Stimulated activated memory B cell treated with anti-CD40 and anti-IgM and Interleukin-4, amounts not matched to agents 10 μg/mL and 1 μg/mL and 100 μg/mL, for 72 hours (primary cell): ENCODE data around the gene SH3BP5.

Experiments
- ATAC-seq: fragments of 150-1000 bp; cut with Tn5 transposase; 2 replicates; pipeline ENCODE4 v1.10.0; 2021
- H3K27ac Mint-ChIP-seq: one replicate; pipeline ENCODE4 v1.8.0; 2022; ENCODE audit warnings: mild to moderate bottlenecking, mixed read lengths
- H3K27me3 Mint-ChIP-seq: one replicate; pipeline ENCODE4 v1.8.0; 2022; ENCODE audit warnings: mixed read lengths
- H3K36me3 Mint-ChIP-seq: one replicate; pipeline ENCODE4 v1.8.0; 2022; ENCODE audit warnings: mixed read lengths
- H3K4me1 Mint-ChIP-seq: one replicate; pipeline ENCODE4 v1.8.0; 2022; ENCODE audit warnings: mixed read lengths
- H3K4me3 Mint-ChIP-seq: one replicate; pipeline ENCODE4 v1.8.0; 2022; ENCODE audit warnings: mild to moderate bottlenecking, moderate library complexity, mixed read lengths
- H3K9me3 Mint-ChIP-seq: one replicate; pipeline ENCODE4 v1.8.0; 2022; ENCODE audit warnings: mixed read lengths

SH3BP5 gene

GRCh38 chr3:15253023-15253697, 79.2 kb downstream of the SH3BP5 start:
- ATAC-seq, result no peak
- no peaks in the 10 kb centered on the region for H3K27me3 Mint-ChIP-seq

GRCh38 chr3:15246186-15246585, 86.2 kb downstream of the SH3BP5 start:
- H3K4me1 Mint-ChIP-seq, result no peaks in the 10 kb centered on the region
- no peaks in the 10 kb centered on the region for H3K27me3 Mint-ChIP-seq
- no peaks in the 10 kb centered on the region for H3K9me3 Mint-ChIP-seq
- no peak overlapping the region for H3K4me3 Mint-ChIP-seq
- ATAC-seq, result no peak
- H3K27ac Mint-ChIP-seq, result no peak overlapping the region
- H3K36me3 Mint-ChIP-seq, result peaks cover 26% of the 10 kb centered on the region

More at GRCh38 chr3:15253023-15253697, 79.2 kb downstream of the SH3BP5 start:
- peak overlapping the region; percentile 73 for H3K27ac Mint-ChIP-seq
- no peaks in the 10 kb centered on the region for H3K9me3 Mint-ChIP-seq
- peaks cover 40% of the 10 kb centered on the region for H3K36me3 Mint-ChIP-seq
- peaks cover 6% of the 10 kb centered on the region for H3K4me1 Mint-ChIP-seq
- H3K4me3 Mint-ChIP-seq, result no peak overlapping the region

- Mint-ChIP-seq H3K4me3 (no peak overlapping the region), H3K4me1 (no peaks in the 10 kb centered on the region), H3K36me3 (peaks cover 30% of the 10 kb centered on the region), H3K27me3 (no peaks in the 10 kb centered on the region), H3K27ac (peak overlapping the region; percentile 2), H3K9me3 (no peaks in the 10 kb centered on the region)
- no peak for ATAC-seq
Measured at GRCh38 chr3:15243822-15244482, 88.4 kb downstream of the SH3BP5 start.

- peak; percentile 53 for ATAC-seq
- Mint-ChIP-seq H3K9me3 (no peaks in the 10 kb centered on the region), H3K36me3 (peaks cover 22% of the 10 kb centered on the region), H3K27ac (no peak overlapping the region), H3K4me1 (no peaks in the 10 kb centered on the region), H3K4me3 (no peak overlapping the region), H3K27me3 (no peaks in the 10 kb centered on the region)
Measured at GRCh38 chr3:15241341-15241740, 91.0 kb downstream of the SH3BP5 start.

GRCh38 chr3:15229262-15229661, 103.1 kb downstream of the SH3BP5 start:
- no peak for ATAC-seq
- no peak overlapping the region for H3K27ac Mint-ChIP-seq
- H3K9me3 Mint-ChIP-seq, result no peaks in the 10 kb centered on the region
- no peak overlapping the region for H3K4me3 Mint-ChIP-seq
- H3K36me3 Mint-ChIP-seq, result peaks cover 21% of the 10 kb centered on the region
- no peaks in the 10 kb centered on the region for H3K27me3 Mint-ChIP-seq
- no peaks in the 10 kb centered on the region for H3K4me1 Mint-ChIP-seq

GRCh38 chr3:15228147-15228546, 104.2 kb downstream of the SH3BP5 start:
- no peak overlapping the region for H3K4me3 Mint-ChIP-seq

GRCh38 chr3:15223685-15224572, 108.5 kb downstream of the SH3BP5 start:
- Mint-ChIP-seq H3K27me3 (no peaks in the 10 kb centered on the region), H3K4me3 (no peak overlapping the region), H3K36me3 (peaks cover 37% of the 10 kb centered on the region), H3K4me1 (no peaks in the 10 kb centered on the region), H3K27ac (no peak overlapping the region), H3K9me3 (no peaks in the 10 kb centered on the region)
- no peak for ATAC-seq

More at GRCh38 chr3:15228147-15228546, 104.2 kb downstream of the SH3BP5 start:
- ATAC-seq, result no peak
- H3K27me3 Mint-ChIP-seq, result no peaks in the 10 kb centered on the region
- H3K4me1 Mint-ChIP-seq, result no peaks in the 10 kb centered on the region
- H3K36me3 Mint-ChIP-seq, result peaks cover 16% of the 10 kb centered on the region
- no peaks in the 10 kb centered on the region for H3K9me3 Mint-ChIP-seq
- no peak overlapping the region for H3K27ac Mint-ChIP-seq

GRCh38 chr3:15221574-15222217, 110.7 kb downstream of the SH3BP5 start:
- H3K27ac Mint-ChIP-seq, result no peak overlapping the region
- peaks cover 40% of the 10 kb centered on the region for H3K36me3 Mint-ChIP-seq
- no peaks in the 10 kb centered on the region for H3K9me3 Mint-ChIP-seq
- ATAC-seq, result no peak
- no peaks in the 10 kb centered on the region for H3K27me3 Mint-ChIP-seq
- no peaks in the 10 kb centered on the region for H3K4me1 Mint-ChIP-seq
- no peak overlapping the region for H3K4me3 Mint-ChIP-seq

- Mint-ChIP-seq H3K4me3 (no peak overlapping the region), H3K4me1 (no peaks in the 10 kb centered on the region), H3K27ac (no peak overlapping the region), H3K9me3 (no peaks in the 10 kb centered on the region), H3K27me3 (no peaks in the 10 kb centered on the region), H3K36me3 (peaks cover 46% of the 10 kb centered on the region)
- no peak for ATAC-seq
Measured at GRCh38 chr3:15220661-15221060, 111.7 kb downstream of the SH3BP5 start.

GRCh38 chr3:15220056-15220455, 112.3 kb downstream of the SH3BP5 start:
- no peaks in the 10 kb centered on the region for H3K9me3 Mint-ChIP-seq
- ATAC-seq, result no peak
- no peak overlapping the region for H3K4me3 Mint-ChIP-seq
- peaks cover 52% of the 10 kb centered on the region for H3K36me3 Mint-ChIP-seq
- H3K27me3 Mint-ChIP-seq, result no peaks in the 10 kb centered on the region
- H3K4me1 Mint-ChIP-seq, result no peaks in the 10 kb centered on the region
- no peak overlapping the region for H3K27ac Mint-ChIP-seq

GRCh38 chr3:15218689-15219088, 113.7 kb downstream of the SH3BP5 start:
- ATAC-seq, result no peak
- Mint-ChIP-seq H3K36me3 (peaks cover 61% of the 10 kb centered on the region), H3K27ac (peak overlapping the region; percentile 19), H3K4me3 (no peak overlapping the region), H3K4me1 (peaks cover 6% of the 10 kb centered on the region), H3K27me3 (no peaks in the 10 kb centered on the region), H3K9me3 (no peaks in the 10 kb centered on the region)

- Mint-ChIP-seq H3K9me3 (no peaks in the 10 kb centered on the region), H3K4me3 (no peak overlapping the region), H3K27me3 (no peaks in the 10 kb centered on the region), H3K36me3 (peaks cover 63% of the 10 kb centered on the region), H3K4me1 (peaks cover 6% of the 10 kb centered on the region), H3K27ac (no peak overlapping the region)
- ATAC-seq, result no peak
Measured at GRCh38 chr3:15217841-15218267, 114.5 kb downstream of the SH3BP5 start.

GRCh38 chr3:15217011-15217671, 115.2 kb downstream of the SH3BP5 start:
- Mint-ChIP-seq H3K9me3 (no peaks in the 10 kb centered on the region), H3K27ac (no peak overlapping the region), H3K27me3 (no peaks in the 10 kb centered on the region), H3K36me3 (peaks cover 63% of the 10 kb centered on the region), H3K4me1 (peaks cover 9% of the 10 kb centered on the region), H3K4me3 (no peak overlapping the region)
- ATAC-seq, result no peak

- Mint-ChIP-seq H3K36me3 (peaks cover 66% of the 10 kb centered on the region), H3K27ac (no peak overlapping the region), H3K4me3 (no peak overlapping the region), H3K4me1 (peaks cover 11% of the 10 kb centered on the region), H3K27me3 (no peaks in the 10 kb centered on the region), H3K9me3 (no peaks in the 10 kb centered on the region)
- ATAC-seq, result no peak
Measured at GRCh38 chr3:15216501-15216900, 115.9 kb downstream of the SH3BP5 start.
